Neural cell (in vitro differentiated cells): ENCODE results near the gene NDFIP2. TPM values are rescaled to one million over a fixed set of nuclear protein-coding genes. Genes with fewer than 3 reads are reported as not detected.
"Not testable (repeated sequence)": the region's sequence is repeated elsewhere in the genome, so short reads cannot be mapped to it uniquely, and the experiment has no call there.

ENCODE experiments used
- H2AFZ ChIP-seq: fragments of 200-600, 300-800 bp; sonication (generic), shearing (Covaris generic); 2 replicates; pipeline ENCODE4 v1.6.0; 2014; ENCODE audit warnings: low read depth, mild to moderate bottlenecking, antibody characterized with exemption, low read length, moderate library complexity
- H3F3A ChIP-seq: fragments of 200-600 bp; shearing (Covaris generic); 2 replicates; pipeline ENCODE4 v1.6.1; 2016; ENCODE audit warnings: mild to moderate bottlenecking, moderate library complexity, mixed read lengths, antibody characterized with exemption, low read length; ENCODE audit not compliant: insufficient read depth, poor library complexity, severe bottlenecking
- H3K27ac ChIP-seq: fragments of 200-600, 300-800 bp; sonication (generic), shearing (Covaris generic); 2 replicates; pipeline ENCODE4 v1.5.1; 2014; ENCODE audit warnings: mild to moderate bottlenecking, low read length, moderate library complexity
- H3K27me3 ChIP-seq: fragments of 300-800, 200-600 bp; sonication (generic), shearing (Covaris generic); 2 replicates; pipeline ENCODE4 v1.6.0; 2014; ENCODE audit warnings: mild to moderate bottlenecking, low read depth, low read length, moderate library complexity; ENCODE audit not compliant: insufficient read depth
- H3K36me3 ChIP-seq: fragments of 300-800, 200-600 bp; sonication (generic), shearing (Covaris generic); 2 replicates; pipeline ENCODE4 v1.5.1; 2014; ENCODE audit warnings: mild to moderate bottlenecking, antibody characterized with exemption, low read length, moderate library complexity; ENCODE audit not compliant: insufficient read depth
- H3K4me2 ChIP-seq: fragments of 300-800, 200-600 bp; sonication (generic), shearing (Covaris generic); 2 replicates; pipeline ENCODE4 v1.6.0; 2014; ENCODE audit warnings: mild to moderate bottlenecking, low read length
- H3K4me3 ChIP-seq: fragments of 300-800, 200-600 bp; sonication (generic), shearing (Covaris generic); 2 replicates; pipeline ENCODE4 v1.5.1; 2014; ENCODE audit warnings: mild to moderate bottlenecking, low read length, moderate library complexity
- H3K79me2 ChIP-seq: fragments of 200-600 bp; shearing (Covaris generic); replicated peaks from 2 replicates; pipeline ENCODE4 v1.6.0; 2014; ENCODE audit warnings: mild to moderate bottlenecking, low read length, moderate library complexity; ENCODE audit not compliant: insufficient read depth
- H3K9ac ChIP-seq: fragments of 300-800, 200-600 bp; sonication (generic), shearing (Covaris generic); 2 replicates; pipeline ENCODE4 v1.6.1; 2016; ENCODE audit warnings: mild to moderate bottlenecking, low read length, mixed read lengths
- H3K9me2 ChIP-seq: fragments of 200-600 bp; shearing (Covaris generic); 2 replicates; pipeline ENCODE4 v1.6.1; 2016; ENCODE audit warnings: mild to moderate bottlenecking, low read length, mixed read lengths; ENCODE audit not compliant: insufficient read depth
- H3K9me3 ChIP-seq: fragments of 200-600, 300-800 bp; sonication (generic), shearing (Covaris generic); 2 replicates; pipeline ENCODE4 v1.6.1; 2016; ENCODE audit warnings: mild to moderate bottlenecking, mixed run types, low read length, moderate library complexity, mixed read lengths
- H4K20me1 ChIP-seq: fragments of 200-600 bp; shearing (Covaris generic); 2 replicates; pipeline ENCODE4 v1.6.1; 2016; ENCODE audit warnings: mild to moderate bottlenecking, mixed run types; ENCODE audit not compliant: insufficient read depth
- EP300 ChIP-seq: fragments of 450-650 bp; conservative IDR thresholded peaks from 2 replicates; pipeline ENCODE4 v1.6.1; 2014; ENCODE audit warnings: antibody characterized with exemption, mild to moderate bottlenecking, moderate library complexity; ENCODE audit not compliant: poor library complexity, severe bottlenecking
- EZH2 ChIP-seq: fragments of 200-600, 300-800 bp; shearing (Covaris generic), sonication (generic); IDR thresholded peaks from 2 replicates; pipeline ENCODE4 v1.6.1; 2014; ENCODE audit warnings: antibody characterized with exemption, low read length, borderline replicate concordance, mild to moderate bottlenecking; ENCODE audit not compliant: insufficient read depth, poor library complexity, severe bottlenecking
- MXI1 ChIP-seq: fragments of 450-650 bp; conservative IDR thresholded peaks from 2 replicates; pipeline ENCODE4 v1.6.1; 2014; ENCODE audit warnings: antibody characterized with exemption, mild to moderate bottlenecking; ENCODE audit not compliant: poor library complexity, severe bottlenecking
- POLR2AphosphoS5 ChIP-seq: IDR thresholded peaks from 2 replicates; pipeline ENCODE4 v1.6.1; 2012
- RAD21 ChIP-seq: fragments of 450-650 bp; conservative IDR thresholded peaks from 2 replicates; pipeline ENCODE4 v1.6.1; 2014; ENCODE audit warnings: antibody characterized with exemption, mild to moderate bottlenecking, moderate library complexity
- REST ChIP-seq: IDR thresholded peaks from 2 replicates; pipeline ENCODE4 v1.6.1; 2012; ENCODE audit warnings: borderline replicate concordance
- SMC3 ChIP-seq: fragments of 450-650 bp; conservative IDR thresholded peaks from 2 replicates; pipeline ENCODE4 v1.6.1; 2014; ENCODE audit warnings: antibody characterized with exemption, mild to moderate bottlenecking, moderate library complexity; ENCODE audit not compliant: poor library complexity
- TAF1 ChIP-seq: IDR thresholded peaks from 2 replicates; pipeline ENCODE4 v1.6.1; 2012; ENCODE audit warnings: low read depth
- polyA plus RNA-seq: library from polyadenylated mRNA; depleted of rRNA; stranded (reverse); fragments of >200 nt; gene quantifications from 2 replicates; pipeline ENCODE4 v1.2.3, GENCODE V29; 2014
- TF ChIP-seq, protein P1 (sequence below): fragments of 450-650 bp; IDR thresholded peaks from 2 replicates; pipeline ENCODE4 v1.5.1; 2014; ENCODE audit warnings: antibody characterized with exemption, mild to moderate bottlenecking, moderate library complexity; ENCODE audit not compliant: poor library complexity, severe bottlenecking

NDFIP2 gene
- polyA plus RNA-seq, 1 donor from 2014 or later: 41.2 TPM

DNA sequence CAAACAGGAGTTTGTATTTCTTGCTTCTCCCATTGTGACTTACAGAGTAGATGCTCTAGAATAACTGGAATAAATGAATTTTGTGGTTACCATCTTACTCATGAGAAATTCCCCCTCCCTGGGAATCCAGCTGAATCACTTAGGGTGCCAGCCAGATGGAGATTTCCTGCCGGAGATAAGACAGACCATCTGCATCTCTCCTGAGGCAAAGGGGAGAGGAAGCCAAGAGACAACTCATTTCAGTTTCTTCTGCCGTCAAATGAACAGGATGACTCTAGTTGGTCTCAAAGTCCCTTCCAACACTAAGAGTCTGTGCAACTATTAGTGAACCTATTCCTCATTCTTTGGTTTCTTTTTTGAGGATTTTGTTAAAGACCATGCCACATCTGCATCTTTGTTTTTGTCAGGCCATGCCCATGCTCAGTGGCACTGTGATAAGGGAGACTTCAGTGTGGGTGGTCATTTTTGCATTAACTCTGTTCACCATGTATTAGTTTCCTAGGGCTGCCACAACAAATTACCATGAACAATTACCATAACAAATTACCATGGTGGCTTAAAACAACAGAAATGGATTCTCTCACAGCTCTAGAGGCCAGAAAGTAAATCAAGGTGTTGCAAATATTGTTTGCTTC, 112.8 kb downstream of the NDFIP2 start:
- H3K36me3 ChIP-seq: no peaks in the 10 kb centered on the region
- no peak overlapping the region for H3K4me3 ChIP-seq
- no peaks in the 10 kb centered on the region for H4K20me1 ChIP-seq
- H3K9me3 ChIP-seq: no peaks in the 10 kb centered on the region
- H3K9me2 ChIP-seq: no peaks in the 10 kb centered on the region
- TF ChIP-seq RAD21 (no peak), REST (no peak), POLR2AphosphoS5 (no peak), SMC3 (no peak), EP300 (no peak), TAF1 (no peak), MXI1 (no peak), EZH2 (no peak)
- TF ChIP-seq, protein P1, sequence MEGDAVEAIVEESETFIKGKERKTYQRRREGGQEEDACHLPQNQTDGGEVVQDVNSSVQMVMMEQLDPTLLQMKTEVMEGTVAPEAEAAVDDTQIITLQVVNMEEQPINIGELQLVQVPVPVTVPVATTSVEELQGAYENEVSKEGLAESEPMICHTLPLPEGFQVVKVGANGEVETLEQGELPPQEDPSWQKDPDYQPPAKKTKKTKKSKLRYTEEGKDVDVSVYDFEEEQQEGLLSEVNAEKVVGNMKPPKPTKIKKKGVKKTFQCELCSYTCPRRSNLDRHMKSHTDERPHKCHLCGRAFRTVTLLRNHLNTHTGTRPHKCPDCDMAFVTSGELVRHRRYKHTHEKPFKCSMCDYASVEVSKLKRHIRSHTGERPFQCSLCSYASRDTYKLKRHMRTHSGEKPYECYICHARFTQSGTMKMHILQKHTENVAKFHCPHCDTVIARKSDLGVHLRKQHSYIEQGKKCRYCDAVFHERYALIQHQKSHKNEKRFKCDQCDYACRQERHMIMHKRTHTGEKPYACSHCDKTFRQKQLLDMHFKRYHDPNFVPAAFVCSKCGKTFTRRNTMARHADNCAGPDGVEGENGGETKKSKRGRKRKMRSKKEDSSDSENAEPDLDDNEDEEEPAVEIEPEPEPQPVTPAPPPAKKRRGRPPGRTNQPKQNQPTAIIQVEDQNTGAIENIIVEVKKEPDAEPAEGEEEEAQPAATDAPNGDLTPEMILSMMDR: no peak
- no peaks in the 10 kb centered on the region for H3K27me3 ChIP-seq
- no peaks in the 10 kb centered on the region for H3K79me2 ChIP-seq
- H3K27ac ChIP-seq: no peak overlapping the region
- H3K9ac ChIP-seq: no peak overlapping the region
- no peaks in the 10 kb centered on the region for H3F3A ChIP-seq
- H2AFZ ChIP-seq: no peak overlapping the region
- no peak overlapping the region for H3K4me2 ChIP-seq

- not testable (repeated sequence) for H3K36me3 ChIP-seq, H3K4me2 ChIP-seq, H3K4me3 ChIP-seq, H3K9ac ChIP-seq, H4K20me1 ChIP-seq, H3K9me3 ChIP-seq, H2AFZ ChIP-seq, H3K27me3 ChIP-seq, H3K27ac ChIP-seq, H3K79me2 ChIP-seq, H3K9me2 ChIP-seq, H3F3A ChIP-seq
These were observed 119.2 kb downstream of the NDFIP2 start for GRCh38 chr13:79600146-79600545.

DNA sequence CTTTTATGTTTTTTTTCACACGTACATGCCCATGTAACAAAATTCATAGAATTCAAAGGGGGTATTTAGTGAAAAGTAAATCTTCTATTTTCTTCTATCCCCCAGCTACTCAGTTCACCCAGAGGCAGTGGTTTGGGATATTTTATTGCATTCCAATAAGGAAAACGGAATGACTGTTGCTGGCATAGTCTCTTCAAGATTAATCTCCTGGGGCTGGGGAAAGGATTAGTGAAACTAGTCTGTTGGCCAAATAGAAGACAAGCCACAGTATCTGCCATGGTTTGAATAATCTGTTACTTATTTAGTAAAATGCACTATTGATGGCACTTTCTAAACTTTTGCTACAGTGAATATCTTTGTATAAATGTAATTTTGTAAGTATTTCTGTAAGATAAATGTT, 122.0 kb downstream of the NDFIP2 start:
- Histone ChIP-seq H3F3A (no peaks in the 10 kb centered on the region), H2AFZ (no peak overlapping the region), H3K9me2 (no peaks in the 10 kb centered on the region), H3K9me3 (no peaks in the 10 kb centered on the region), H3K4me2 (no peak overlapping the region), H3K27ac (no peak overlapping the region), H3K4me3 (no peak overlapping the region), H3K27me3 (no peaks in the 10 kb centered on the region), H3K9ac (no peak overlapping the region), H4K20me1 (no peaks in the 10 kb centered on the region), H3K36me3 (no peaks in the 10 kb centered on the region), H3K79me2 (no peaks in the 10 kb centered on the region)
- TF ChIP-seq, protein P1: no peak
- TF ChIP-seq POLR2AphosphoS5 (no peak), EZH2 (no peak), EP300 (no peak), RAD21 (no peak), MXI1 (no peak), TAF1 (no peak), SMC3 (no peak), REST (no peak)
